C4-2B (cell line): ENCODE measurements around the gene KREMEN2.

ENCODE experiments used
- CTCF ChIP-seq: fragments of 450-650 bp; conservative IDR thresholded peaks from 2 replicates; pipeline ENCODE4 v1.5.1; 2017; ENCODE audit warnings: mild to moderate bottlenecking
- ZFX ChIP-seq: fragments of 450-650 bp; IDR thresholded peaks from 2 replicates; pipeline ENCODE4 v1.6.1; 2017

DNA sequence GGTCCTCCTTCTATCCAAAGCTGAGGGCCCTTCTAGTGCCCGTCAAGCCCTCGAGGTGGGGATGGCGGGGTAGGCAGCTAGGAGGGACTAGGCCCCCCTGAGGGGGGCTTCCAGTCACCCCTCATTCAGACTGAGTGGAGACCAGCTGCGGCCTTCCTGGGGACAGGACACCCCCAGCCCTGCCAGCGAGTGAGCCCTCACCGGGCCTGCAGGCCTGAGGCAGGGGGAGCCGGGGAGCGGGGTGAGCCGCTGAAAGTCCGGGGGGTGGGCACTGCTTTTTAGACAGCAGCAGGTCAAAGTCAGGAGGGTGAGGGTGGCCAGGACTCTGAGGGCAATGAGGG, 8.7 kb upstream of the KREMEN2 start:
- TF ChIP-seq CTCF (no peak), ZFX (no peak)
